K562 (cell line): ENCODE measurements around the gene KATNB1. TPM values are rescaled to one million over a fixed set of nuclear protein-coding genes. Genes with fewer than 3 reads are reported as not detected.

Experiments
- ATAC-seq: fragments of 200-7000 bp; cut with Tn5 transposase; 3 replicates; pipeline ENCODE4 v1.9.1; 2020; ENCODE audit warnings: moderate library complexity
- BruUV-seq: library from RNA; stranded (reverse); fragments of 400-500 nt; replicated peaks from 2 replicates; lab custom pipeline; 2021; lab: Mats Ljungman, UMichigan
- CTCF ChIA-PET: fragments of 300-600 bp; formaldehyde crosslinking; extraction: SDS; loops from one replicate; lab custom pipeline; 2021; ENCODE audit warnings: low intra/inter-chr PET ratio; lab: Yijun Ruan, JAX
- POLR2A ChIA-PET: fragments of 300-600, 350-650 bp; sonication (Branson Sonifier 250); formaldehyde crosslinking; extraction: SDS; loops from one replicate; lab custom pipeline; 2021; ENCODE audit warnings: antibody characterized with exemption, inconsistent platforms; lab: Yijun Ruan, JAX
- DNase-seq, 4 experiments: peaks; one replicate each; pipeline versions ENCODE4 v3.0.0 to v3.0.0-alpha.2; 2011 to 2018; ENCODE audit warnings: low spot score in 3 of 4, mixed read lengths in 3 of 4; ENCODE audit errors: extremely low read depth in 1 of 4
- FAIRE-seq: peaks from 2 replicates; lab custom pipeline; 2011; peaks lifted over from hg19 to GRCh38; lab: Jason Lieb, UNC
- H2AFZ ChIP-seq: 2 replicates; pipeline ENCODE4 v1.6.0; 2011; ENCODE audit warnings: low read depth, low read length, control low read depth, inconsistent platforms
- H3K27ac ChIP-seq: fragments of 200-600 bp; 3 replicates; pipeline ENCODE4 v1.8.0; 2011; ENCODE audit warnings: low read depth, mild to moderate bottlenecking, control low read depth, inconsistent platforms, low read length, moderate library complexity, mixed read lengths; ENCODE audit errors: extremely low read depth
- H3K27me3 ChIP-seq, 2 experiments: fragments of 300-600 bp in 1 of 2; 2 replicates in 1 of 2; 3 replicates in 1 of 2; pipeline versions ENCODE4 v1.6.0 to v1.8.0; 2011; ENCODE audit warnings: inconsistent platforms in 2 of 2, low read length in 2 of 2, mild to moderate bottlenecking in 1 of 2, mixed read lengths in 1 of 2, moderate library complexity in 1 of 2; ENCODE audit not compliant: control insufficient read depth in 2 of 2, insufficient read depth in 2 of 2
- H3K36me3 ChIP-seq: fragments of 300-600 bp; 3 replicates; pipeline ENCODE4 v1.8.0; 2011; ENCODE audit warnings: mild to moderate bottlenecking, low read length, inconsistent platforms; ENCODE audit not compliant: control insufficient read depth, insufficient read depth
- H3K4me1 ChIP-seq, 2 experiments: fragments of 200-600 bp in 1 of 2; replicated peaks in 1 of 2; 2 replicates in 1 of 2; 3 replicates in 1 of 2; pipeline versions ENCODE4 v1.5.1 to v1.8.0; 2011; ENCODE audit warnings: inconsistent platforms in 2 of 2, low read length in 2 of 2, mild to moderate bottlenecking in 1 of 2, mixed read lengths in 1 of 2, moderate library complexity in 1 of 2; ENCODE audit not compliant: control insufficient read depth in 2 of 2, insufficient read depth in 2 of 2
- H3K4me2 ChIP-seq: 2 replicates; pipeline ENCODE4 v1.6.1; 2011; ENCODE audit warnings: low read length, control low read depth, inconsistent platforms, mixed read lengths; ENCODE audit not compliant: insufficient read depth
- H3K4me3 ChIP-seq: fragments of 200-600 bp; sonication (generic), shearing (Covaris generic); 2 replicates; pipeline ENCODE4 v1.5.1; 2016; ENCODE audit warnings: control low read depth, inconsistent platforms
- H3K79me2 ChIP-seq: fragments of 200-600 bp; 3 replicates; pipeline ENCODE4 v1.8.0; 2011; ENCODE audit warnings: low read length, inconsistent platforms; ENCODE audit not compliant: control insufficient read depth, insufficient read depth
- H3K9ac ChIP-seq, 2 experiments: 2 replicates each; pipeline versions ENCODE4 v1.6.0 to v1.6.1; 2011; ENCODE audit warnings: low read depth in 2 of 2, low read length in 2 of 2, control low read depth in 1 of 2, inconsistent platforms in 1 of 2, mild to moderate bottlenecking in 1 of 2, mixed read lengths in 1 of 2; ENCODE audit not compliant: insufficient read depth in 1 of 2
- H3K9me1 ChIP-seq: one replicate; pipeline ENCODE4 v1.6.0; 2011; ENCODE audit warnings: inconsistent platforms, mild to moderate bottlenecking, low read length, moderate library complexity; ENCODE audit not compliant: control insufficient read depth, insufficient read depth
- H3K9me3 ChIP-seq: replicated peaks from 2 replicates; pipeline ENCODE4 v1.5.1; 2011; ENCODE audit warnings: low read depth, low read length, inconsistent platforms; ENCODE audit not compliant: control insufficient read depth, insufficient read depth
- H4K20me1 ChIP-seq: replicated peaks from 2 replicates; pipeline ENCODE4 v1.6.1; 2011; ENCODE audit warnings: low read length, inconsistent platforms, mixed read lengths; ENCODE audit not compliant: control insufficient read depth, insufficient read depth
- CEBPG ChIP-seq, 3 experiments: fragments of 200-800 bp in 1 of 3; sonication (Bioruptor generic) in 1 of 3; sonication (generic) in 1 of 3; formaldehyde crosslinking in 1 of 3; IDR thresholded peaks in 2 of 3; conservative IDR thresholded peaks in 1 of 3; 2 replicates each; pipeline versions ENCODE4 v1.6.1 to v1.8.0; 2016 to 2022; ENCODE audit warnings: missing compliant biosample characterization in 2 of 3, missing genetic modification characterization in 2 of 3, mild to moderate bottlenecking in 1 of 3, missing genetic modification reagents in 1 of 3
- COPS2 ChIP-seq: fragments of 450-650 bp; conservative IDR thresholded peaks from 2 replicates; pipeline ENCODE4 v1.6.1; 2016; ENCODE audit warnings: mild to moderate bottlenecking, moderate library complexity
- ELK3 ChIP-seq: fragments of 450-650 bp; formaldehyde crosslinking; IDR thresholded peaks from 2 replicates; pipeline ENCODE4 v1.4.0; 2020; ENCODE audit warnings: mild to moderate bottlenecking
- MAFG ChIP-seq: fragments of 450-650 bp; conservative IDR thresholded peaks from 2 replicates; pipeline ENCODE4 v1.6.1; 2016; ENCODE audit warnings: missing genetic modification characterization, missing compliant biosample characterization
- MEIS2 ChIP-seq: fragments of 450-650 bp; IDR thresholded peaks from 2 replicates; pipeline ENCODE4 v1.6.1; 2014; ENCODE audit warnings: mild to moderate bottlenecking; ENCODE audit not compliant: partially characterized antibody
- MTF1 ChIP-seq: fragments of 250-450 bp; sonication (Bioruptor Pico); IDR thresholded peaks from 2 replicates; pipeline ENCODE4 v1.9.0; 2021; ENCODE audit warnings: moderate library complexity, mild to moderate bottlenecking, inconsistent platforms, borderline replicate concordance
- PKNOX1 ChIP-seq: fragments of 450-650 bp; IDR thresholded peaks from 2 replicates; pipeline ENCODE4 v1.6.1; 2016
- POLR3G ChIP-seq: IDR thresholded peaks from 2 replicates; pipeline ENCODE4 v1.6.1; 2011; ENCODE audit not compliant: insufficient read length, insufficient replicate concordance; ENCODE audit errors: extremely low read depth
- SIN3A ChIP-seq, 2 experiments: fragments of 150-350 bp in 1 of 2; IDR thresholded peaks; 2 replicates each; pipeline ENCODE4 v1.6.1; 2011 to 2016; ENCODE audit warnings: borderline replicate concordance in 2 of 2, low read depth in 2 of 2, low read length in 2 of 2, mild to moderate bottlenecking in 2 of 2, moderate library complexity in 2 of 2; ENCODE audit not compliant: control insufficient read depth in 1 of 2
- STAT6 ChIP-seq: sonication (generic); formaldehyde crosslinking; IDR thresholded peaks from 2 replicates; pipeline ENCODE4 v1.8.1; 2023; ENCODE audit warnings: mild to moderate bottlenecking, missing genetic modification reagents
- ZBTB1 ChIP-seq: sonication (generic); formaldehyde crosslinking; IDR thresholded peaks from 2 replicates; pipeline ENCODE4 v1.8.1; 2023; ENCODE audit warnings: missing genetic modification reagents, low read depth, mild to moderate bottlenecking, borderline replicate concordance
- ZKSCAN8 ChIP-seq: fragments of 200-800 bp; sonication (Bioruptor generic); IDR thresholded peaks from 2 replicates; pipeline ENCODE4 v1.6.1; 2016; ENCODE audit warnings: missing genetic modification characterization, missing compliant biosample characterization
- ZNF12 ChIP-seq: sonication (generic); formaldehyde crosslinking; IDR thresholded peaks from 2 replicates; pipeline ENCODE4 v1.4.0; 2020; ENCODE audit warnings: mild to moderate bottlenecking, missing genetic modification reagents
- ZNF175 ChIP-seq: fragments of 200-800 bp; sonication (Bioruptor generic); IDR thresholded peaks from 2 replicates; pipeline ENCODE4 v1.6.1; 2016; ENCODE audit warnings: low read depth, mild to moderate bottlenecking, missing genetic modification characterization, missing compliant biosample characterization
- ZNF197 ChIP-seq: fragments of 200-800 bp; sonication (Bioruptor generic); IDR thresholded peaks from 2 replicates; pipeline ENCODE4 v1.6.1; 2016; ENCODE audit warnings: low read depth, missing genetic modification characterization, missing compliant biosample characterization
- ZNF23 ChIP-seq: fragments of 250-450 bp; sonication (Bioruptor Pico); IDR thresholded peaks from 2 replicates; pipeline ENCODE4 v1.4.0; 2020; ENCODE audit warnings: mild to moderate bottlenecking
- ZNF316 ChIP-seq: fragments of 450-650 bp; IDR thresholded peaks from 2 replicates; pipeline ENCODE4 v1.6.1; 2016
- ZNF384 ChIP-seq: IDR thresholded peaks from 2 replicates; pipeline ENCODE4 v1.6.1; 2012; ENCODE audit warnings: low read depth, low read length, improper control_type of control experiment
- WGBS: fragments of 100-300 bp; shearing (Covaris generic); methylation state at CpG from one replicate; pipeline ENCODE4 v1.1.6; 2016; ENCODE audit warnings: low coverage, mixed read lengths; ENCODE audit not compliant: insufficient coverage; ENCODE audit errors: missing lambda C conversion rate; 5-methylcytosine and 5-hydroxymethylcytosine counted together
- in situ Hi-C: fragments of 300-500 bp; cut with MboI; formaldehyde crosslinking; loops from 4 replicates; pipeline ENCODE4 v1.15.0; 2018; ENCODE audit warnings: inconsistent platforms, mixed read lengths
- intact Hi-C: fragments of 100-400 bp; cut with micrococcal nuclease; formaldehyde crosslinking; loops from 2 replicates; pipeline ENCODE4 v1.14.2; 2022
- polyA plus RNA-seq, 8 experiments: library from polyadenylated mRNA; depleted of rRNA in 4 of 8; stranded (reverse) in 5 of 8; unstranded in 3 of 8; fragments of >200 nt; fragmentation: Nextera tagmentation in 2 of 8; fragmentation: Illumina TruSeq in 1 of 8; extraction: Ambion mirVana in 2 of 8; extraction: Trizol in 1 of 8; gene quantifications; 2 replicates each; pipeline versions ENCODE4 v1.2.1 to v1.2.3, GENCODE V29; 2011 to 2014; ENCODE audit warnings: inconsistent platforms in 1 of 8, missing spikeins in 1 of 8
- total RNA-seq, 7 experiments: library from RNA; depleted of rRNA in 6 of 7; stranded (reverse); fragments of >200 nt in 6 of 7; fragmentation: Illumina TruSeq in 2 of 7; extraction: Trizol in 2 of 7; gene quantifications; 2 replicates each; pipeline versions ENCODE4 v1.2.1 to v1.2.3, GENCODE V29; 2011 to 2021; ENCODE audit warnings: low replicate concordance in 1 of 7

KATNB1 gene
- total and polyA plus RNA-seq, 9 of the 15 experiments (the other 6 are each of a cell fraction or from before 2014, with no cell fraction given) = 1.2 to 52.6 (median 21.9) TPM

GRCh38 chr16:57732037-57732436 is 3.5 kb upstream of the KATNB1 start:
- Histone ChIP-seq H3K36me3 (peaks cover 2% of the 10 kb centered on the region; the same call in 1 of the 3 replicates), H3K27ac (no peak overlapping the region), H3K9ac (no peak overlapping the region), H3K79me2 (peaks cover 13% of the 10 kb centered on the region), H3K4me2 (no peak overlapping the region), H2AFZ (no peak overlapping the region), H3K9me1 (no peaks in the 10 kb centered on the region), H3K9me3 (0 out of 2 replicates have a peak, but pooled peaks cover 3% of the 10 kb centered on the region), H4K20me1 (no peaks in the 10 kb centered on the region), H3K4me1 (peaks cover 5 to 37% of the 10 kb centered on the region in 2 experiments; a peak in 3 of 5 replicates), H3K27me3 (no peaks in the 10 kb centered on the region), H3K4me3 (no peak overlapping the region)
- DNase-seq (no peak), ATAC-seq (no peak), FAIRE-seq (no peak)
- in situ Hi-C loops (no loop called here), intact Hi-C loops (loop anchor here (10.0 kb wide), 1 partner anchor 273 kb away; the partner anchor contains the start of genes USB1 and ZNF319)
- 21% methylated on average over 2 of the region's 2 CpGs for WGBS
- CTCF ChIA-PET = no interaction called here
- no TSS peak for BruUV-seq
- POLR2A ChIA-PET = interaction anchor here (0.7 kb wide), 1 partner anchor 42 kb away, joined by 3 read pairs; no protein-coding TSS in a partner anchor
- TF ChIP-seq ZNF23 (CRISPR knock-in tag) (no peak), ZNF175 (CRISPR knock-in tag) (no peak), CEBPG (CRISPR knock-in tag; IDR thresholded peaks at IDR 0.05) (no peak), CEBPG (tag; conservative IDR thresholded peaks at IDR 0.05 in 1 of 2, IDR thresholded peaks at IDR 0.05 in 1 of 2) (0 out of 4 replicates have a peak, but pooled peaks of 1 of the 2 experiments have one; percentile 32), POLR3G (no peak), ZNF384 (peak; percentile 49; the same call in 1 of the 2 replicates), ELK3 (CRISPR knock-in tag) (no peak), STAT6 (CRISPR knock-in tag) (no peak), ZKSCAN8 (no peak), MAFG (tag) (0 out of 2 replicates have a peak, but pooled peaks have one; percentile 14), SIN3A (IDR thresholded peaks at IDR 0.05; ENCODE audit: borderline replicate concordance in 2 of 2, control insufficient read depth in 1 of 2, low read depth in 2 of 2, low read length in 2 of 2) (no peak), ZBTB1 (CRISPR knock-in tag) (no peak), ZNF316 (0 out of 2 replicates have a peak, but pooled peaks have one; percentile 15), COPS2 (no peak), MEIS2 (peak; percentile 7), PKNOX1 (peak; percentile 17; the same call in 1 of the 2 replicates), ZNF12 (CRISPR knock-in tag) (no peak), ZNF197 (CRISPR knock-in tag) (no peak), MTF1 (no peak)
